HG03432 (cell line): ENCODE measurements around the gene DDHD1.
A peak's percentile ranks its signal among the peaks of the same experiment; 100 is the strongest.
"Not testable (repeated sequence)": the region's sequence is repeated elsewhere in the genome, so short reads cannot be mapped to it uniquely, and the experiment has no call there.

Experiments
- ATAC-seq: cut with Tn5 transposase; IDR thresholded peaks from one replicate; pipeline ENCODE4 v1.9.1; 2021; ENCODE audit warnings: mild to moderate bottlenecking, moderate library complexity; ENCODE audit not compliant: unreplicated experiment

Gene DDHD1

DNA sequence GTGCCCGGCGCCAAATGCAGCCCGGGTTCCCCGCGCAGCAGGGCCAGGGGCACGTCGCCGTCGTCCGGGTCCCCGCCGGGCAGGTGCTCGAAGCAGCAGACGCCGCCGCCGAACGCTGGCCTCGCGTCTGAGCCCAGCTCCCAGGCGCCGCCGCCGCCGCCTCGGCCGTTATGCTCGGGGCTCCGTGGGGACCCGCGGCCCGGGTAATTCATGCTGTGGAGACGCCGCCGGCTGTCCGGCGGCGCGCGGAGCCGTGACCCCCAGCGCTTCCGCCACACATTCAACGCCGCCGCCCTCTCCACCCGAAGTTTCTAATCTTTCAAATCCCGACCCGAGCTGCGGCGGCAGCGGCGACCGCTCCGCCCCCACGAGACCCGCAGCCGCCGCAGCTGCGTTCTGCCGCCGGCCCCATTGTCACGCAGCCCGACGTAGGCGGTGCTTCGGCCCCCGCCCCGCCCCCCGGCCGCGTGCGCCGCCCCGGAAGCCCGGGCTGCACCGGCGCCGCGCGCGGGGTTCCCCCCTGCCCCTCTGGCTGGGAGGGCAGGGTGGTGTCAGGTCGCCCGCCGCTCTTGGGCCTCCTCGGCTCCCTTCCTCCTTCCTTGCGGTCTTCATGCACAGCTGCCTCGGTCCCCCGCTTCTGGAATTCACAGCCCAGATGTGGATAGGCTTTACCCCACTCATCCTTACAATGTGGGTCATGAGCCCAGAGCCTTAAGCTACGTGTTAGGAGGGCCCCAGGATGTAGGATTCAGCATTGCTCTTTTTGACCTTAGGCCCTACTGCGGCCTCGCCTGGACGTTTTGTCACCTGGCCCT, at the start of gene DDHD1:
Gene DDHD1, minus strand, starts transcription at position 437 of the 815 bp plus-strand sequence. Its CDS starts 225 bp downstream, at position 212.
- ATAC-seq = peak; percentile 82

DNA sequence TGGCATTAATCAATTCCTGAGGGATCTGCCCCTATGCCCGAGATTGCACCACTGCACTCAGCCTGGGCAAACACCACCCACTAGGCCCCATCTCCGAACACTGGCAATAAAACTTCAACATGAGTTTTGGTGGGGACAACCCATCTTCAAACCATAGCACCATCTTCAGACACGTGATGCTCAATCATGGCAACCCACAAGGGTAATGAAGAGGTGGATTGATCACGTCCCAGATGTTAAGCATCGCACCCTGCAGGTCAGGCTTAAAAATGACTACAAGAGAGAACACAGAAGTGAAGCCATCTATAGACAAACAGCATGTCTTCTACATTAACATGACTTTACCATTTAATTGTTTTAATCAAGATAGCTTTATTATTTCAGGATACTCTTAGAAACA, 42.8 kb upstream of the DDHD1 start:
- no peak for ATAC-seq

DNA sequence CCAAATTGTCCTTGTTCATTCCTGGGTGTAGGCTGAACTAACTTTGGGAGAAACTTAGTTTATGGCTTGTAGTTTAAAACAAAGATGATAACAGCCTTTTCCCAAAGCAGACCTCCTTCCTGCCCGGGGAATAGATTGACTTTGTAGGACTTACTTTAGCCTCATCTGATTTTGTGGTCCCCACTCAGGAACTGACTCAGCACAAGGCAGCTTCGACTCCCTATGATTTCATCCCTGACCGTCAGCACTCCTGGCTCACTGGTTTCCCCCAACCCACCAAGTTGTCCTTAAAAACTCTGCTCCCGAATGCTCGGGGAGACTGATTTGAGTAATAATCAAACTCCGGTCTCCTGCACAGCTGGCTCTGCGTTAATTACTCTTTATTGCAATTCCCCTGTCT, 40.1 kb upstream of the DDHD1 start:
- no peak for ATAC-seq

DNA sequence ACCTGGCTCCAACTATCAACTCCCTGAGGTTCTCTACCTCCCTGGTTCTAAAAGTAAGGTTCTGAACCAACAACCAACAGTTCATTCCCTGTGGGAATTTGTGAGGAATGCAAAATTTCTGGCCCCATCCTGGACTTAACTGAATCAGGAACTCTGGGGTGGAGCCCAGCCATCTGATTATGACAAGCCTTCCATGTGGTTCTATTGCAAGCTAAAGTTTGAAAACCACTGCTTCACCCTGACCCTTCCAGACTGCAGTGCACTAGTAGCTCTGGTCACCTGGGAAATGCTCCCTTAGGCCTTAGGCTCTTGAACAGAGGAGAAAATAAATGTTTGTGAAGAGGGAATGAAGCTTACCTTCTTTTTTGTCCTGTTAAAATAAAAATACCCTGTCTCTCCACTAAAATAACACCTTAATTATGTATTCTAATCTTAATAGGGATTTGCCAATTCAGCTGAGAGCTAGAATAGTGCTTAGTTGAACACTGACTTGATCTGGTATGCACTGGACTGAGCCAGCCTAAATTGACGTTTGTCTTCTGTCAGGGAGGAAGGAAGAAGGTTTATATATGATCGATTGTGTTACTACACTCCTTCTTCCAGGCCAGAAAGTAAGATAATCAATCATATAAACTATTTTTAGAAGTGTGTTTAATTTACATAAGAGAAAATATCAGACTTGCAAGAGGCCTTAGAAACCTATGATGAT, 39.1 kb upstream of the DDHD1 start:
- ATAC-seq = no peak

- peak; percentile 71 for ATAC-seq
Measured at GRCh38 chr14:53190938-53191337, 37.8 kb upstream of the DDHD1 start.

DNA sequence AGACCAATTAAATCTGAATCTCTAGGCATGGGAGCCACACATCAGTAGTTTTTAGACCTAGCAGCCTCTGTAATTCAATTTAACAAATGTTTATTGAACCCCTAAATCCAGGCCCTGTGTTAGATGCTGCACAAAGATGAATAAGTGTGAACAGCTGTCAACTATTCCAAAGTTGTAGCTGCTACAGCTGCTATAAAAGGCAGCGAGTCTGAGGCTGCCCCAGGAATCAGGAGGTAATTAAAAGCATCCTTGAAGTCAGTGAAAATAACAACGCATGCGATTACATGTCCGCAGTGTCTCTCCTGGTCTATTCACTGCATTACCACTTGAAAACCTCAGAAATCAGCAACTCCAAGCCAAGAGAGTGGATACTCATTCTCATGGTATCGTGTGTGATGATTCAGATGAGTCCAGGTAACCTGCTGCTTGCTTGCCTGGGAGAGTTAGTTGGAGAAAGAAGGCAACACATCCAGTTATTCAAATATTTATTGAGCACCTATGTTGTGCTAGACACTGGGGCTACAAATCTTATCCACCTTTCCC, 34.9 kb upstream of the DDHD1 start:
- no peak for ATAC-seq

- ATAC-seq = no peak
Measured at GRCh38 chr14:53186532-53186931, 33.4 kb upstream of the DDHD1 start.

- no peak for ATAC-seq
Measured at GRCh38 chr14:53183611-53184010, 30.5 kb upstream of the DDHD1 start.

GRCh38 chr14:53183056-53183455, 29.9 kb upstream of the DDHD1 start:
- no peak for ATAC-seq

DNA sequence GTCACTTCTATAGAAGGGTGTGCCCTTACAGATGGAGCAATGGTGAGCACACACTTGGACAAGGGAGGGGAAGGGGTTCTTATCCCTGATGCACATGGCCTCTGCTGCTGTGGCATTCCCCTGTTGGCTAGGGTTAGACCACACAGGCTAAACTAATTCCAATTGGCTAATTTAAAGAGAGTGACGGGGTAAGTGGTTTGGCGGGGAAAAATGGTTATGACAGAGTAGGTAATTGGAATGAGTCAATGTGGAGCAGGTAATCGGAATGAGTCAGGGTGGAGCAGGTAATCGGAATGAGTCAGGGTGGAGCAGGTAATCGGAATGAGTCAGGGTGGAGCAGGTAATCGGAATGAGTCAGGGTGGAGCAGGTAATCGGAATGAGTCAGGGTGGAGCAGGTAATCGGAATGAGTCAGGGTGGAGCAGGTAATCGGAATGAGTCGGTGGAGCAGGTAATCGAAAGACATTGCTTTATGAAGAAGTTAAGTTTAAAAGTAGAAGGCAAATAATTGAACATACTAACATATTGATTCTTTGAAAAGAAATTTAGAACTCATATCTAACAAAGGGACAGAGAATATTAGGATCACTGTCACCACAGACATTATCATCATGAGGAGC, 28.4 kb upstream of the DDHD1 start:
- ATAC-seq = not testable (repeated sequence)

- ATAC-seq = peak; percentile 64
Measured at GRCh38 chr14:53180272-53181221, 27.4 kb upstream of the DDHD1 start.

DNA sequence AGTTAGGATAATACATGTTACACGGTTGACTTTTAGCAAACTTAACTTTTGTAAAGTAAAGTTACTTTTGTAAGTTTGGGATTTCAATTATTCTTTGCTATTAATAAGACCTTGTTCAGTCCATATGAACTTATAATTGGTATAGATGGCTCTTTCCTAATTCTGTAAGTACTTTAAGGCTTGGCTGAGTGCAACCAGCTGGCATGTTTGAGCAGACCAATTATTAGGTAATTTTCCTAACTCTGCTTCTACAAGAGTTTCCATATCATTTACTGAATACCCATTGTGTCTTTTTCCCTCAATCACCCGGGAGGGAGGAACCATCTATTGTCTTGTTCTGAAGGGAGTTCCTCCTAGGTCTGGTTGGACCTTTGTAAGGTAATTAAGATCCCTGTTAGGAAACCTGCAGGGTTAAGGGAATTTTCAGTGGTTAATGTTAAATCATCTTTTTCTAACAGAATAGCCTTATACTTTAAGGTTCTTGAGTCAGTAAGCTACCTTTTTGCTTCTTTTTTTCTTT, 26.4 kb upstream of the DDHD1 start:
- ATAC-seq = not testable (repeated sequence)

DNA sequence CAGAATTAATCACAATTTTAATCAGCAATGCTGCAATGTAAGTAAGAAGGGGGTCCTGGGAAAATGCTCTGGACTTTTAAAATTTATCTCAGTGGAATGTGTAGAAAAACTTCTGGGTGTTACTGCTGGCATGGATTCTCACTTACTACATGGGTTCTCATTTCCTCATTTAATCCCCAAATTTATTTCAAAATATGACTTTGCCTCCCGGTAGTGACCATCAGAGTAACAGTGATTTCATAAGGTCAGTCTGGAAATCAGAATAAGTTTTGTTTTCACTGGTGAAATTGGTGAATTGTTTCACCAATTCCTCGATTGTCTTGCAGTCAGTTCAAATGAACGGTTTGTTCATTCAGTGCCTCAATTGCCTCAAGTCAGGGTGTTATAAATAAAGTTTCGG, 22.3 kb upstream of the DDHD1 start:
- ATAC-seq = no peak

DNA sequence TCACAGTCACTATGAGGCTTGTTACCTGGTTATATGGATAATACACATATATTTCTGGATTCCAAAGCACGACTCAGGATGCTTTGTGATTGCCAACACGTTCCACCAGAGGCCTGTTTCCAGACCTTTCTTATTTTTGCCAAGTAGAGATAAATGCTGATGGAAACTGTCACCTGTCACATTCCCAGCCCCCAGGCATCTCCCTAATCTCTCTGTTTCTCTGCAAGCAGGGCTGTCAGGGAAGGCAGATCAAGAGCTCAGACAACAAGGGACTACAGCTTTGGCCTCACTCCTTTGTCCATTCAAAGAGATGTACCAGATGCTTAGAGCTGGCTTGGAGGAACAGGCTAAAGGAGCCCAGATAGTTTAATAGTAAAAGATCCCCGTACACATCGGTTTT, 21.8 kb upstream of the DDHD1 start:
- ATAC-seq = no peak

DNA sequence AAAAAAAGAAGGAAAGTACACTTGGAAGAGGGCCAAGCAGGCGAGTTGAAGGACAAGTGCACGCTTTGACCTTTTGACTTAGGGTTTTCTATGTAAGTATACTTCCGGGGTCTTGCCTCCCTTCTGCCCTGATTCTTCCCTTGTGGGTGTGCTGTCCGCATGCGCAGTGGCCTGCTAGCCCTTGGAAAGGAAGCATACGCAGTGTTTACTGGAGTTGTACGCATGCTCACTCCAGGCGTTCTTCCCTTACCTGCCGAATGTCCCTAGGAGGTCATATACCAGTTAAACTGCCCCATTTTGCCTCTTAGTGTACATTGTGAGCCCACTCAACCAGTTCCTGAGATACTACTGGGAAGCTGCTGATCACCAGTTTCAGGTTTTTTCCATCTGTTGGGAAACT, 15.7 kb upstream of the DDHD1 start:
- ATAC-seq = no peak

DNA sequence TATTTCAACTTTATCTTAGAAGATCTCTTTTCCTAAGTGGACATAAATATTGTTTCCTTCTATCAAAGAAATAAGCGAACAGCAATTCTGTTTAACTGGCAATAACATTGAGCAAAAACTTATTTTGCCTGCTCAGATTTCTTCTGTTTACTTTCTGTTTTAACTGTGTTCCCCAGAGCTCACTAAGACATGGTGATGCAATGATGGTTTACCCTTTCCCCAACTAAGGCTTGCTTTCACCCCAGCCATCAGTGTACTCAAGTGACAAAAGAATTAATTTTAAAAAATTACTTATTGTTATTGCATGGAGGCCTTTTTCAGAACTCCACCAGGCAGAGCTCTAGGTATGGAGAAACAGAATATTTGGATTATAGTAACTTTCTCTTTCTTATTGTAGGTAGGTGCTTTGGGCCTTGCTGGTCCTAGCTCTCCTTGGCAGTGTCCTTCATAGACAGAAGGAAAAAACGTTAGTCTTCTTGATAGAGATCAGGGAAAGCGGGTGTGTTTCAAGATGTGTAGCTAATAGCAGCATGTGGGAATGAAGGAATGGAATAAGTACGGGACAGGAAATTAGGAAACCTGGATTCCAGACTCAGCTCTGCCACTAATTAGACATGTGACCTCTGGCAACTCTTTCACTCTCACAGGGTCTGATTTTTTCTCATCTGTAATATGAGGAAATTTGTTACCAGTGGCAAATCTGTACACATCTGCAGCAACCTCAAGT, 14.6 kb upstream of the DDHD1 start:
- ATAC-seq = no peak

- ATAC-seq = no peak
Measured at GRCh38 chr14:53161758-53162435, 8.8 kb upstream of the DDHD1 start.

- no peak for ATAC-seq
Measured at GRCh38 chr14:53156238-53156637, 3.1 kb upstream of the DDHD1 start.

DNA sequence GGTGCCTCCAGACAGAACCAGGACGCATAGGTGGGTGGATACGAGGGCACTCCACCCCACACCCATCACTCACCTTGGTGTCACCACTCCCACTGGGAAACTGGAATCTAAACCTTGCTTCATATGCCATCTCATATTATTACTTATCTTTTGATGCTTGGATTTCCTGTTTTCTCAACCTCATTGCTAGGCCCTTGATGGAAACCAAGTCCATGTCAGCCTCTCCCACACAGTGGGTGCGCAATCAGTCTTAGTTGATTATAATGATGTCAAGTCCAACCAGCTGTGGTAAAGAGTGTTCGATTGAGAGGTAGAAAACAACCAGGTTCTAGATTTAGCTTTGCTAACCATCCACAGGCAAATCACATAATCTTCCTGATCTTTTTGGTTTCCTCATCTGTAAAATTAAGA, 584 bp upstream of the DDHD1 start:
- no peak for ATAC-seq
